Smooth muscle cell (in vitro differentiated cells): ENCODE data around the gene WDR90. TPM values are rescaled to one million over a fixed set of nuclear protein-coding genes. Genes with fewer than 3 reads are reported as not detected.

Experiments
- DNase-seq: peaks from one replicate; lab custom pipeline; 2025; ENCODE audit not compliant: unreplicated experiment; lab: John Stamatoyannopoulos, UW
- H2AFZ ChIP-seq: fragments of 200-600 bp; sonication (generic); 2 replicates; pipeline ENCODE4 v1.6.0; 2016; ENCODE audit warnings: antibody characterized with exemption, low read depth, mild to moderate bottlenecking
- H3F3A ChIP-seq: fragments of 200-600 bp; sonication (generic); 2 replicates; pipeline ENCODE4 v1.6.0; 2017; ENCODE audit warnings: antibody characterized with exemption, low read depth
- H3K27ac ChIP-seq: fragments of 200-600 bp; sonication (generic); 2 replicates; pipeline ENCODE4 v1.5.1; 2016; ENCODE audit warnings: low read depth, mild to moderate bottlenecking
- H3K27me3 ChIP-seq: fragments of 200-600 bp; sonication (generic); 2 replicates; pipeline ENCODE4 v1.6.1; 2016; ENCODE audit warnings: low read depth, mild to moderate bottlenecking
- H3K36me3 ChIP-seq: fragments of 200-600 bp; sonication (generic); 2 replicates; pipeline ENCODE4 v1.5.1; 2016; ENCODE audit warnings: low read depth
- H3K4me1 ChIP-seq: fragments of 200-600 bp; sonication (generic); 2 replicates; pipeline ENCODE4 v1.5.1; 2016; ENCODE audit warnings: low read depth
- H3K4me2 ChIP-seq: fragments of 200-600 bp; sonication (generic); 2 replicates; pipeline ENCODE4 v1.6.0; 2016; ENCODE audit warnings: mild to moderate bottlenecking
- H3K4me3 ChIP-seq: fragments of 200-600 bp; sonication (generic); 2 replicates; pipeline ENCODE4 v1.5.1; 2016; ENCODE audit warnings: mild to moderate bottlenecking
- H3K79me2 ChIP-seq: fragments of 200-600 bp; sonication (generic); 2 replicates; pipeline ENCODE4 v1.6.0; 2016; ENCODE audit warnings: low read depth, mild to moderate bottlenecking
- H3K9ac ChIP-seq: fragments of 200-600 bp; sonication (generic); 2 replicates; pipeline ENCODE4 v1.6.0; 2016; ENCODE audit warnings: low read depth
- H3K9me3 ChIP-seq: fragments of 200-600 bp; sonication (generic); replicated peaks from 2 replicates; pipeline ENCODE4 v1.5.1; 2016; ENCODE audit warnings: low read depth
- H4K20me1 ChIP-seq: fragments of 200-600 bp; sonication (generic); 2 replicates; pipeline ENCODE4 v1.6.0; 2016; ENCODE audit warnings: low read depth
- WGBS: methylation state at CpG from one replicate; pipeline ENCODE4 v1.1.7; 2016; ENCODE audit warnings: low lambda C conversion rate; 5-methylcytosine and 5-hydroxymethylcytosine counted together
- polyA plus RNA-seq: library from polyadenylated mRNA; unstranded; fragments of >200 nt; fragmentation: Nextera tagmentation; extraction: Ambion mirVana; gene quantifications from 2 replicates; pipeline ENCODE4 v1.2.1, GENCODE V29; 2016
- total RNA-seq: library from RNA; depleted of rRNA; stranded (reverse); fragments of >200 nt; gene quantifications from 2 replicates; pipeline ENCODE4 v1.2.3, GENCODE V29; 2014
- TF ChIP-seq, protein P1 (sequence below): fragments of 200-600 bp; sonication (generic); IDR thresholded peaks from 2 replicates; pipeline ENCODE4 v1.5.1; 2017; ENCODE audit warnings: borderline replicate concordance, mild to moderate bottlenecking, antibody characterized with exemption; ENCODE audit not compliant: insufficient read depth, poor library complexity, severe bottlenecking

WDR90 gene
- total and polyA plus RNA-seq, 2 experiments from 2014 or later = 8.4 to 10.4 TPM

DNA sequence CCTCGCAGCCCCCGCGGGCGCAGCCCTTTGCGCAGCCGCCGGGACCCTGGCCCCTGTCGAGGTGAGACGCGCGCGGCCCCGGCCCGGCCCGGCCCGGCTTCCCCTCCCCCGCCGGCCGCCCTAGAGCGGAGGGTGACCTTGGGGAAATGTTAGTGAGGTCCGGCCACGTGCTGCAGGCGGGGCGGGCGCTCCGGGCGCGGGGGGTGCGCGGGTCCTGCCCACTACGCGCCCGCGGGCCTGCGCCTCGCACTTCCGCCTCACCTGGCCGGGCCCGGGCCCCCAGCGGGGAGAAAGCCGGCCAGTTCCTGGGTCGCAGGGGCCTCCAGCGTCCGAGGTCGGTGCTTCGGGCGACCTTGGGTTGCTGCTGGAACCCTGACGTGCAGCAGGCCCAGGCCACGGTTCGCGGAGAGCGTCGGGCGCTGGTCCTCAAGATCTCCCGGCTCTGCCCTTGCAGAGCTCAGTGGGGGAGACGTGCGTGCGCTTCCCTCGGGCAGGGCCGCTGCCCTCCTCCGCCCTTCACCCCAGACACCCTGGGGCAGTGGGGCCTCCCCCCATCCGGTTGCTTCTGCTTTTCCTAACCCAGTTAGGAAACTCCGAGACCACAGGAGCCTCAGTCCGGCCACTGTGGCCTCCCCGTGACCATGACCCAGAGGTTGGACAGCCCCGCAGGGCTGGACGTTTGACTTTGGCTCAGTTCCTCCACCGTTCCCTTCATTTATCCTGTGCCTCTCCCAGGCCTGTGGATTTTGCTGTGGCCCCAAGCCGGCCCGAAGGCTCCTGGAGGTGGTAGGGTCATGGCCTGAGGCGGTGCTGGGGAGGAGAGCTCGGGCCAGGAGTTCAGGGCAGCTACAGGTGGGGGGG is 6.7 kb upstream of the WDR90 start:
- DNase-seq = no peak
- H3K4me3 ChIP-seq = peak overlapping the region; percentile 83
- peak overlapping the region; percentile 97 for H3K4me2 ChIP-seq
- H3K9me3 ChIP-seq = no peaks in the 10 kb centered on the region
- H3K4me1 ChIP-seq = peaks cover 15% of the 10 kb centered on the region
- 13% methylated on average over 46 of the region's 72 CpGs for WGBS
- H3K9ac ChIP-seq = no peak overlapping the region
- H3K36me3 ChIP-seq = no peaks in the 10 kb centered on the region
- no peaks in the 10 kb centered on the region for H4K20me1 ChIP-seq
- no peak overlapping the region for H3K27ac ChIP-seq
- TF ChIP-seq, protein P1, sequence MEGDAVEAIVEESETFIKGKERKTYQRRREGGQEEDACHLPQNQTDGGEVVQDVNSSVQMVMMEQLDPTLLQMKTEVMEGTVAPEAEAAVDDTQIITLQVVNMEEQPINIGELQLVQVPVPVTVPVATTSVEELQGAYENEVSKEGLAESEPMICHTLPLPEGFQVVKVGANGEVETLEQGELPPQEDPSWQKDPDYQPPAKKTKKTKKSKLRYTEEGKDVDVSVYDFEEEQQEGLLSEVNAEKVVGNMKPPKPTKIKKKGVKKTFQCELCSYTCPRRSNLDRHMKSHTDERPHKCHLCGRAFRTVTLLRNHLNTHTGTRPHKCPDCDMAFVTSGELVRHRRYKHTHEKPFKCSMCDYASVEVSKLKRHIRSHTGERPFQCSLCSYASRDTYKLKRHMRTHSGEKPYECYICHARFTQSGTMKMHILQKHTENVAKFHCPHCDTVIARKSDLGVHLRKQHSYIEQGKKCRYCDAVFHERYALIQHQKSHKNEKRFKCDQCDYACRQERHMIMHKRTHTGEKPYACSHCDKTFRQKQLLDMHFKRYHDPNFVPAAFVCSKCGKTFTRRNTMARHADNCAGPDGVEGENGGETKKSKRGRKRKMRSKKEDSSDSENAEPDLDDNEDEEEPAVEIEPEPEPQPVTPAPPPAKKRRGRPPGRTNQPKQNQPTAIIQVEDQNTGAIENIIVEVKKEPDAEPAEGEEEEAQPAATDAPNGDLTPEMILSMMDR = no peak
- no peaks in the 10 kb centered on the region for H3K27me3 ChIP-seq
- peaks cover 13% of the 10 kb centered on the region for H3F3A ChIP-seq
- H2AFZ ChIP-seq = no peak overlapping the region
- H3K79me2 ChIP-seq = peaks cover 10% of the 10 kb centered on the region

DNA sequence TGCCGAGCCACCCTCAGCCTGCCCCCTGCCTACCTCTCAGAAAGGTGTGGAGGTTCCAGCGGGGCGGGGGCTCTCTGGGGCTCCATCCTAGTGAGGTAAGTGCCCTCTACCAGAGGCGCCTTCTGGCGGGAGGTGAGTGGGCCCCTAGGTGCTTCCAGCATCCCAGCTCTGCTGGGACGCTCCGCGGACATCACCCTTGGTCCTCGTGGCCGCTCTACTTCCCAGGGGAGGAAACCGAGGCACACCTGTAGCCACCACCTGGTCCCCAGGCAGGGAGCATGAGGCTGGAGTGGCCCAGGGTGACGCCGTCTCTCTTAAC is 6.2 kb upstream of the WDR90 start:
- 92% methylated on average over 13 of the region's 13 CpGs for WGBS
- H3K27me3 ChIP-seq = no peaks in the 10 kb centered on the region
- peaks cover 10% of the 10 kb centered on the region for H3K79me2 ChIP-seq
- H3K9ac ChIP-seq = no peak overlapping the region
- H3K4me1 ChIP-seq = peaks cover 9% of the 10 kb centered on the region
- TF ChIP-seq, protein P1 = no peak
- peak overlapping the region; percentile 97 for H3K4me2 ChIP-seq
- H2AFZ ChIP-seq = no peak overlapping the region
- no peak overlapping the region for H3K27ac ChIP-seq
- no peaks in the 10 kb centered on the region for H3K9me3 ChIP-seq
- peak overlapping the region; percentile 83 for H3K4me3 ChIP-seq
- H3F3A ChIP-seq = peaks cover 13% of the 10 kb centered on the region
- no peak for DNase-seq
- H4K20me1 ChIP-seq = no peaks in the 10 kb centered on the region
- no peaks in the 10 kb centered on the region for H3K36me3 ChIP-seq

GRCh38 chr16:644556-644955 is 4.6 kb upstream of the WDR90 start:
- Histone ChIP-seq H3K9ac (no peak overlapping the region), H3K27me3 (no peaks in the 10 kb centered on the region), H3F3A (peaks cover 9% of the 10 kb centered on the region), H3K36me3 (no peaks in the 10 kb centered on the region), H4K20me1 (no peaks in the 10 kb centered on the region), H3K79me2 (peaks cover 14% of the 10 kb centered on the region), H3K4me3 (no peak overlapping the region), H3K4me2 (no peak overlapping the region), H3K4me1 (peaks cover 10% of the 10 kb centered on the region), H3K27ac (no peak overlapping the region), H3K9me3 (no peaks in the 10 kb centered on the region), H2AFZ (no peak overlapping the region)
- no peak for DNase-seq
- TF ChIP-seq, protein P1 = no peak
- WGBS = 97% methylated on average over 12 of the region's 12 CpGs
